SHP77 (cell line): ENCODE data around the gene KLHL2.
"Not testable (repeated sequence)": the region's sequence is repeated elsewhere in the genome, so short reads cannot be mapped to it uniquely, and the experiment has no call there.

Source experiments
- DNase-seq, 2 experiments: peaks; one replicate each; lab custom pipeline; 2025; lab: John Stamatoyannopoulos, UW

The KLHL2 gene

GRCh38 chr4:165234766-165235165, 27.4 kb downstream of the KLHL2 start:
- DNase-seq = no peak

- not testable (repeated sequence) for DNase-seq
These were observed 29.5 kb downstream of the KLHL2 start for GRCh38 chr4:165236852-165237251.

- peak; percentile 58 to 64 for DNase-seq
These were observed 30.8 kb downstream of the KLHL2 start for GRCh38 chr4:165238041-165238640.

GRCh38 chr4:165240761-165241160, 33.4 kb downstream of the KLHL2 start:
- not testable (repeated sequence) for DNase-seq

- DNase-seq = not testable (repeated sequence)
These were observed 36.8 kb downstream of the KLHL2 start for GRCh38 chr4:165244148-165244547.

- not testable (repeated sequence) for DNase-seq
These were observed 37.3 kb downstream of the KLHL2 start for GRCh38 chr4:165244587-165245186.

- no peak for DNase-seq
These were observed 40.7 kb downstream of the KLHL2 start for GRCh38 chr4:165248102-165248501.

- DNase-seq = not testable (repeated sequence)
These were observed 41.5 kb downstream of the KLHL2 start for GRCh38 chr4:165248904-165249303.

- not testable (repeated sequence) for DNase-seq
These were observed 47.4 kb downstream of the KLHL2 start for GRCh38 chr4:165254771-165255170.

GRCh38 chr4:165255439-165255838, 48.1 kb downstream of the KLHL2 start:
- DNase-seq = not testable (repeated sequence)

- peak; percentile 32 to 45 for DNase-seq
These were observed 48.8 kb downstream of the KLHL2 start for GRCh38 chr4:165256074-165256659.

- DNase-seq = not testable (repeated sequence)
These were observed 52.4 kb downstream of the KLHL2 start for GRCh38 chr4:165259776-165260175.

- DNase-seq = not testable (repeated sequence)
These were observed 54.9 kb downstream of the KLHL2 start for GRCh38 chr4:165262306-165262705.

GRCh38 chr4:165263466-165263865, 56.1 kb downstream of the KLHL2 start:
- not testable (repeated sequence) for DNase-seq

- not testable (repeated sequence) for DNase-seq
These were observed 62.6 kb downstream of the KLHL2 start for GRCh38 chr4:165269931-165270330.

GRCh38 chr4:165273443-165273842, 66.1 kb downstream of the KLHL2 start:
- DNase-seq = not testable (repeated sequence)

GRCh38 chr4:165275357-165275756, 68.0 kb downstream of the KLHL2 start:
- not testable (repeated sequence) for DNase-seq

- DNase-seq = not testable (repeated sequence)
These were observed 72.2 kb downstream of the KLHL2 start for GRCh38 chr4:165279531-165279930.

GRCh38 chr4:165284697-165285096, 77.3 kb downstream of the KLHL2 start:
- not testable (repeated sequence) for DNase-seq

GRCh38 chr4:165286619-165287340, 79.4 kb downstream of the KLHL2 start:
- DNase-seq = not testable (repeated sequence)

- no peak for DNase-seq
These were observed 80.9 kb downstream of the KLHL2 start for GRCh38 chr4:165288226-165288625.

GRCh38 chr4:165288639-165289422, 81.5 kb downstream of the KLHL2 start:
- no peak for DNase-seq
